ENCODE measurements around the gene ATOH7.
"Not testable (repeated sequence)": the region's sequence is repeated elsewhere in the genome, so short reads cannot be mapped to it uniquely, and the experiment has no call there.

ATOH7 gene

DNA sequence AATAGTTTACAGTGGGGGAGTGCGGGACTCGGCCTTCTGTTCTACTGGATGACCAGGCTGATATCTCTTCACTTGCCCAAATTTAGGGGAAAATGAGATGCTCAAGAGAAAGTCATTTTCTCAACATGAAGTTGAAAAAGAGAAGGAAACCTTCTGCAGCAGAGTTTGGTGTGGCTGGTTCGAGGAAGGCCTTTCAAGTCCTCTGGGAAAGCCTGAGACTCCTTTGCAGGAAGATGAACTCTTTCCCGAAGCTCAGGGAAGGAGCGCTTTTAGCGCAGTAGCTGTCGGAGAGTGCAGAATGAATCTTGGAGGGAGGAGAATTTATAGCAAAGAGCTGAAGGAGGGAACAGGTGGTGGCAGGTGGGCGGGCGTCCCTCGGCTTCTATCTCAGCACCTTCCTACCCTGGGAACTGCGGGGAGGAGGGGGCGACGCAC lies at the start of gene ATOH7:
Gene ATOH7 (minus strand): TSS at position 297 of the 435 bp plus-strand sequence. CDS start 436 bp downstream, outside the sequence.
- no peak for DNase-seq

DNA sequence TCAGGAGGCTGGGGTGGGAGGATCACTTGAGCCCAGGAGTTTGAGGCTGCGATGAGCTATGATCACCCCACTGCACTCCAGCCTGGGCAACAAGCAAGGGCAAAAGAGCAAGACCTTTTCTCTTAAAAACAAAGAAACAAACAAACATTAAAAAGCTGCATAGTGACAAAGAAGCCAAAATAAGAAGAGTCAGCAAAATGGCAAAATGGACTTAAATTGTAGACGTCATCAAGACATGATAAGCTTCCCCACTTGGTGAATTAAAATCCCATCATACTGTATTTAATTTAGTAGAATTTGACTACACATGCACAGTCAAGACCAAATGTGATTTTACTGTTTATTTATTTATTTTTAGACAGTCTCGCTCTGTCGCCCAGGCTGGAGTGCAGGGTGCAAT lies 48.8 kb upstream of the ATOH7 start:
- no peak for DNase-seq

GRCh38 chr10:68278906-68279753 lies 47.2 kb upstream of the ATOH7 start:
- DNase-seq = not testable (repeated sequence)

DNA sequence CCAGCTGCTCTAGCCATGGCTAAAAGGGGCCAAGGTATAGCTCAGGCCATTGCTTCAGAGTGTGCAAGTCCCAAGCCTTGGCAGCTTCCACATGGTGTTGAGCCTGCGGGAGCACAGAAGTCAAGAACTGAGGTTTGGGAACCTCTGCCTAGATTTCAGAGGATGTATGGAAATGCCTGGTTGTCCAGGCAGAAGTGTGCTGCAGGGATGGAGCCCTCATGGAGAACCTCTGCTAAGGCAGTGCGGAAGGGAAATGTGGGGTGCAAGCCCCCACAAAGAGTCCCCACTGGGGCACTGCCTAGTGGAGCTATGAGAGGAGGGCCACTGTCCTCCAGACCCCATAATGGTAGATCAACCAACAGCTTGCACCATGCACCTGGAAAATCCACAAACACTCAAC lies 45.9 kb upstream of the ATOH7 start:
- not testable (repeated sequence) for DNase-seq

GRCh38 chr10:68276224-68276623 lies 44.3 kb upstream of the ATOH7 start:
- no peak for DNase-seq

- DNase-seq = no peak
These were observed 43.8 kb upstream of the ATOH7 start for GRCh38 chr10:68275600-68276126.

DNA sequence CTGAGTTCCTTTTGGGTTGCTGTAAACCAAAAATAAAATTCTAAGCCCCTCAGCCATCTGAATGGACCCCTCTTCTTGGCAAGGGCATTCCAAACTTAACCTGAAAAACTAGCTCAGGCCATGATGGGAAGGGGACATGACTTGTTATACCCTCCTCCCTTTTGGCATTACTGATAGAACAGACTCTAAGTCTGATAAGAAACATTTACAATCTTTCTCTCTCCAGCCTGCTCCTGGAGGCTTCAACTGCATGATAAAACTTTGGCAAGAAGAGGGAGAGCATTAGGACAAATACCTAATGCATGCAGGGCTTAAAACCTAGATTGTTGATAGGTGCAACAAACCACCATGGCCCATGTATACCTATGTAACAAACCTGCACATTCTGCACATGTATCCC lies 40.9 kb upstream of the ATOH7 start:
- no peak for DNase-seq

GRCh38 chr10:68271196-68271882 lies 39.4 kb upstream of the ATOH7 start:
- no peak for DNase-seq

DNA sequence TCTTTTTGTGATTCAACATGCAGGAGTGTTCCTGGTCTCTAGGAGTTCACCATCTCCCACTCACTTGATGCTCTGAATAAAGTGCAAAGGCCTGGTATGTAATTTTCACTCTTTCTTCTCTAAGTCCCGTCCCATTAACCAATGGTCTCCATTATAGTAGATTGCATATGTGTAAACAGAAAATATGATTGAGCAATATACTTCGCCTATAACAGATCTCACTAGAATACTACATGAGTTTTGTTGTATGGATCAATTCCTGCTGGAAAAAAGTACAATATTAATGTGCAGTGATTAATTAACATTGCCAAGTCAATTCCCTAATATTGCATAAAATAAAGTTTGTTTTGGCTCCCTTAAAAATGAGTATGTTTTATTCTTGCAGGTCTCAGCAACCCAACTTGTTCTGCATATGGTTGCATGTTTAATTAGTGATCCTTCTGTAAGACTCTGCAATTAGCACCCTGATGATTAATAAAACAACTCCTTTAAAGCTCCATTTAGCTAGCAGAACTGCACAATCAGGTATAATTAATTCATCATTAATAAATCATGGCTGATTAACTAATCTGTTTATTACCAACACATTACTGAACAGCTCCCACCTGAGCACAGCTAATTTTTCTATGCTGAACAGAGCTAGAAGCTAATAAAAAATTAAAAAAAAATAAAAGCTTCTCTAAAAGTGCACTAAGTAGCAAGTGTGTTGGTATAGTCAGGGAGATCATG lies 37.8 kb upstream of the ATOH7 start:
- no peak for DNase-seq

GRCh38 chr10:68261132-68261856 lies 29.4 kb upstream of the ATOH7 start:
- no peak for DNase-seq

DNA sequence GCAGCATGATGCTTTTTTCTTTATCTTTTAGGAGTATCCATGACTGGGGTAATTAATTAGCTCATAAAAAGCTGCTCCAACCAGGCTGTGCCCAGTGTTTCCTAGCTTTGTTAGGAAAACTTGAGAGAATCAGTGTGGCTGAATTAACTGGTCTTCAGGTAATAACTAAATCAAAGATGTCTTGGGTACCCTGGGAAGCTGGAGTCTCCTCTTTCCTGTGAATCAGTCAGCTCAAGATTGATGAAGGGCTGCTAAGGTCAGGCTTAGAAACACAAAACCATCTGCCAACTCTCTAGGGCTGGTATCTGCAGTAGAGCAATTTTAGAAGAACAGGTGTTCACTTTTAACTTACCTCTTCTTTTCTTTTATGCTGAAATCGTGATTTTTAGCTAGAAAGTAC lies 21.4 kb upstream of the ATOH7 start:
- no peak for DNase-seq

- DNase-seq = no peak
These were observed 19.9 kb upstream of the ATOH7 start for GRCh38 chr10:68251625-68252495.

DNA sequence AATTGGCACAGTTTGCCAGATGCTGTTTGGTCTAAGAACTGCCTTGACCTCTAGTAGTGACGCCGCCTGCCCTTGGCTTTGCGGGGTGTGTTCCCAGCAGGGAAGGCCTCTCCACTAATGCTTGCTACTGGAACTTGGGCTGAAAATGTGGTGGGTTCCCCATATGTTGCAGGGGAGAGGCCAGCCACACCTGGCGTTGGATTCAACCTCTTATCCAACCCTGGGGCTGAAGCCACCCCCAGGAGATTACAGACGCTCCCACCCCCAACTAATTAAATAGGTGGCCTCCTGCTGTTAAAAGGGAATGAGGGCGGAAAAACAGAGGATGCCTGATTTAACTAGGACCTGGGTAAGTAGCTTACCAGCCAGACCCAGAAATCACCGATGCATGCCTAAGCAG lies 19.2 kb upstream of the ATOH7 start:
- no peak for DNase-seq

- DNase-seq = no peak
These were observed 17.4 kb upstream of the ATOH7 start for GRCh38 chr10:68249297-68249696.

DNA sequence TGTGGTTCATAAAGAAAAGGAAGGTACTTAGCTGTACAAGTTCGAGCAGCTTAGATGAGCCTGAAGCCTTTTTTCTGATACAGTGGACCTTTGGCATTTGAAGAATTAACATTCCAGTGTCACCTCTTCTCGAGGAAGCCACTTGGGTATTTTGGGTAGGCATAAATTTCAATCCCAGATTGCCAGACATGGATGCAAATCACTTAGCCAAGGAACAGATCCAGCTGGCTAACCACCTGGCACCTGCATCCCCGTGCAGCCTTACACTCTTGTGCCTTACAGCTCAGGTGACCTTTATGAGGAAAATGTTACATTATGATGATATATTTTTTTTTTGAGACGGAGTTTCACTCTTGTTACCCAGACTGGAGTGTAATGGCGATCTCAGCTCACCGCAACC lies 16.0 kb upstream of the ATOH7 start:
- DNase-seq = no peak

GRCh38 chr10:68246397-68246796 lies 14.5 kb upstream of the ATOH7 start:
- not testable (repeated sequence) for DNase-seq

DNA sequence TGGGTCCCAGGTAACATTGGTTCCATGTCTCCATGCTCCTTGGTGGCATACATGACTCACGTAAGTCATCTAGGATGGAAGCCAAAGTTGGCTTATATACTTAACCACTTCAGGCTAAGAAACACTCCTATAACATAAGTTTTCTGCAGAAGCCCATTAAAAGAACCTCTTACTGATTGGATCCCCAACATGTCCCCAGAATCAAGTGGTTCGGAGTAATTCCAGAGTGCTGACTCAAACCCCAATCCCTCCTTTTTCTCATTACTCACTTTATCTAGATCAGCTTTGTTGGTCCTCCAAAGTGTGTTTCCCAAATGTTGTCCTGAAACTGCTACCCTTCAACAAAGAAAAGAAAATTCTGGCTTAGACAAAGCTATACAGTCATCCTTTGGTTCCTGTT lies 10.1 kb upstream of the ATOH7 start:
- no peak for DNase-seq

DNA sequence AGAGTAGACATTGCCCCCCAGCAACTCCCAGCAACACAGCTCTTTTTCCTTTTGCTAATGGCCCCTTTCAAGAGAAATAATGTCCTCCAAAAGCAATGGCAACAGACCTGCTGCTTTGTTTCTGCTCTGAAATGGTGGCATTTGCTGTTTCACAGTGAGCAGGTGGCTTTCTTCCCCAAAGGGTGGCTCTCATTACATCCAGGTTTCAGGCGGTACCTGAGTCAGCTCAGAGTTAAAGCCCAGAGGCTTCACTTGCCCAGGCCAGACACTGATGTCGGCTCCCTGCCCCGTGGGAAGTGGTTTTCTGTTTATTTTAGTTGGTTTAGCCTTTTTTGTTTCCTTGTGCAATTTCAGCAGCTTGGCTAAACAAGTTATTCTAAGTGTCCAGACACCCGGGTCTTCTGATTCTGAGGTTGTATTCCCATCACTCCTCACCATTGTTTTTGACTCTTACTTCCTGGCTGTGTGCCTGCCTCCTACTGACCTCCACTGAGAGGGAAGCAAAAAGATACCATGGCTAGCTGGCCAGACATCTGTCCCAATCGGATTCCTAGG lies 7.8 kb upstream of the ATOH7 start:
- no peak for DNase-seq

DNA sequence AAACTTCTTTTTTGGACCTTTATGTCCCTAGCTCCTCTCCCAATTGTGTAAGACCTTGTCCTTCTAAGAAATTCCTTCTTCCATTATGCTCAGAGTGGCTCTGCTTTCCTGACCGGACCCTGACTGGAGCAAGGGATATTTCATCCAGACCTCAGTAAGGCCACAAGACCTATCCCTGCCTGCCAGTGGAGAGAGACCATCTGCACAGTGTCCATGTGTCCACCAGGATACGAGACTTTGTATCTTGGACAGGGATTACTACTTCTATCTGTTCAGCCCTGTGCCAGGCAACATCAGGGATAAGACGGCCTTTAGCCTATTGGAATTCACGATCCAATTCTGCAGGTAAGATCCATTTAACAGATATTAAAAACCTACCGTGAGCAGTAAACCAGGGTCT lies 7.2 kb upstream of the ATOH7 start:
- DNase-seq = no peak

- DNase-seq = no peak
These were observed 6.5 kb upstream of the ATOH7 start for GRCh38 chr10:68238371-68238770.

DNA sequence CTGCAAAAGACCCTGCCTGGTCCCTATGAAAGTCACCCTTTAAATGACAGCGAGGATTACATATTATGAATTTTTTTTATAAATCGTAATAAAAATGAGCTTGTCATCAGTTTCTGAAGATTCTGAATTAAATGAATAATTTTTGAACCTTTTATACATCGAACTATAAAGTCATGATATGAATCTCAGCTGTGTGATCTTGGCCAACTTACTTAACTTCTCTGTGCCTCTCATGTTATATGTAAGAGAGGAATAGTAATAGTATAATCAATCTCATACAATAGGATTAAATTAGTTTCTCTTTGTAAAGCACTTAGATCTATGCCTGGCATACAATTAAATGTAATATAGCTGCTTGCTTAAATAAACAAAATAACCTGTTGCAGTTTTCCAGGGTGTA lies 5.3 kb upstream of the ATOH7 start:
- DNase-seq = no peak
